ENCODE data around the gene ADAM10.

Gene ADAM10

GRCh38 chr15:58771621-58772250, 22.2 kb upstream of the ADAM10 start (continued):
- TF ChIP-seq HIC1 (tag by site-specific recombination; IDR thresholded peaks at IDR 0.05) (no peak), EGR2 (tag by site-specific recombination; IDR thresholded peaks at IDR 0.05; ENCODE audit: low read depth) (no peak), SP7 (tag by site-specific recombination; IDR thresholded peaks at IDR 0.05) (no peak), PBX3 (CRISPR knock-in tag; IDR thresholded peaks at IDR 0.05) (no peak), ZBTB17 (tag by site-specific recombination; IDR thresholded peaks at IDR 0.05) (peak; percentile 31; the same call in 1 of the 2 replicates), PRDM6 (tag by site-specific recombination; IDR thresholded peaks at IDR 0.05) (no peak), ZNF843 (tag by site-specific recombination; IDR thresholded peaks at IDR 0.05) (no peak), ZNF146 (tag by site-specific recombination; IDR thresholded peaks at IDR 0.05) (no peak), WT1 (tag by site-specific recombination; IDR thresholded peaks at IDR 0.05) (no peak), ZNF24 (tag by site-specific recombination; IDR thresholded peaks at IDR 0.05) (no peak), ZNF37A (tag by site-specific recombination; IDR thresholded peaks at IDR 0.05) (no peak), KLF17 (tag by site-specific recombination; IDR thresholded peaks at IDR 0.05) (no peak), ZNF610 (tag by site-specific recombination; IDR thresholded peaks at IDR 0.05; ENCODE audit: borderline replicate concordance) (no peak), ZNF571 (tag by site-specific recombination; IDR thresholded peaks at IDR 0.05) (no peak), SCRT2 (tag by site-specific recombination; IDR thresholded peaks at IDR 0.05) (no peak), GLIS1 (tag by site-specific recombination; IDR thresholded peaks at IDR 0.05) (no peak), PRDM10 (tag by site-specific recombination; IDR thresholded peaks at IDR 0.05) (peak; percentile 84), ZNF239 (tag by site-specific recombination; IDR thresholded peaks at IDR 0.05) (no peak), SETDB1 (IDR thresholded peaks at IDR 0.05; ENCODE audit: insufficient read length, low read length) (no peak), ZNF692 (tag by site-specific recombination; IDR thresholded peaks at IDR 0.05) (no peak), ZNF544 (tag by site-specific recombination; IDR thresholded peaks at IDR 0.05) (no peak), KLF1 (tag by site-specific recombination; IDR thresholded peaks at IDR 0.05) (no peak; the same call in 1 of the 2 replicates), ZFP69B (tag by site-specific recombination; IDR thresholded peaks at IDR 0.05) (no peak), BCL11B (tag by site-specific recombination; IDR thresholded peaks at IDR 0.05; ENCODE audit: low read depth) (no peak), ZNF837 (tag by site-specific recombination; IDR thresholded peaks at IDR 0.05) (peak; percentile 16; the same call in 1 of the 2 replicates), ZNF132 (tag by site-specific recombination; IDR thresholded peaks at IDR 0.05; ENCODE audit: borderline replicate concordance) (no peak), REPIN1 (tag by site-specific recombination; IDR thresholded peaks at IDR 0.05; ENCODE audit: low read depth) (no peak), ZNF830 (tag by site-specific recombination; IDR thresholded peaks at IDR 0.05; ENCODE audit: low read depth) (no peak), GFI1B (tag by site-specific recombination; IDR thresholded peaks at IDR 0.05) (no peak), ZNF274 (IDR thresholded peaks at IDR 0.05; ENCODE audit: low read length) (no peak), ZNF274 (tag by site-specific recombination; IDR thresholded peaks at IDR 0.05; ENCODE audit: borderline replicate concordance) (no peak)

All from HEK293 (cell line).